Measurements from ENCODE around the gene ADAMTS7.
"Not testable (repeated sequence)": the region's sequence is repeated elsewhere in the genome, so short reads cannot be mapped to it uniquely, and the experiment has no call there.

Gene ADAMTS7

DNA sequence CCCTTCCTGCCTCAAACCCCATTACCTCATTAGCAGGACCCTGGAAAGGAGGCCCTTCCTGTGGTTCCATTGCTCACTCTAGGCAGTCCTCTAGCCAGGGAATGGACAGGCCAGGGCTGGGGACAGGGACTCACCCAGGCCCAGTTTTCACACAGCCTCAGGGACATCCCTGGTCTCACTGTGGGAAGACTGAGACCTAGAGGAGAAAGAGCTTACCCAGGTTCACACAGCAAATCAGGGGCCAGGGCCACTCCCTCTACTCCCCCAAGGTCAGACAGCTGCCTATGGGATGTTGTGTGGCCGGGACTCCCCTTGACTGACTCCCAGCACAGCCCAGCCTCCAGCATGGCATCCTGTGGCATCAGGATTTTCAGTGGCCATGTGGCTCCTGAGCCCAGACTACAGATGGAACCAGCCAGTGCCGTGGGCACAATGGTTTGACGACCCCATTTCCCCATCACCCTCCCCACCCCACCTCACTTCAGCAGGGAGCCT, 49.3 kb downstream of the ADAMTS7 start:
- DNase-seq (ENCODE audit: low read depth): no peak
- H3K4me3 ChIP-seq (ENCODE audit: low read length): no peak overlapping the region
- TF ChIP-seq, protein P1, sequence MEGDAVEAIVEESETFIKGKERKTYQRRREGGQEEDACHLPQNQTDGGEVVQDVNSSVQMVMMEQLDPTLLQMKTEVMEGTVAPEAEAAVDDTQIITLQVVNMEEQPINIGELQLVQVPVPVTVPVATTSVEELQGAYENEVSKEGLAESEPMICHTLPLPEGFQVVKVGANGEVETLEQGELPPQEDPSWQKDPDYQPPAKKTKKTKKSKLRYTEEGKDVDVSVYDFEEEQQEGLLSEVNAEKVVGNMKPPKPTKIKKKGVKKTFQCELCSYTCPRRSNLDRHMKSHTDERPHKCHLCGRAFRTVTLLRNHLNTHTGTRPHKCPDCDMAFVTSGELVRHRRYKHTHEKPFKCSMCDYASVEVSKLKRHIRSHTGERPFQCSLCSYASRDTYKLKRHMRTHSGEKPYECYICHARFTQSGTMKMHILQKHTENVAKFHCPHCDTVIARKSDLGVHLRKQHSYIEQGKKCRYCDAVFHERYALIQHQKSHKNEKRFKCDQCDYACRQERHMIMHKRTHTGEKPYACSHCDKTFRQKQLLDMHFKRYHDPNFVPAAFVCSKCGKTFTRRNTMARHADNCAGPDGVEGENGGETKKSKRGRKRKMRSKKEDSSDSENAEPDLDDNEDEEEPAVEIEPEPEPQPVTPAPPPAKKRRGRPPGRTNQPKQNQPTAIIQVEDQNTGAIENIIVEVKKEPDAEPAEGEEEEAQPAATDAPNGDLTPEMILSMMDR (conservative IDR thresholded peaks at IDR 0.05; ENCODE audit: low read length): no peak

GRCh38 chr15:78761475-78761874, 49.8 kb downstream of the ADAMTS7 start:
- DNase-seq (ENCODE audit: low read depth); H3K4me3 ChIP-seq (ENCODE audit: low read length): not testable (repeated sequence)

- no peak for DNase-seq (ENCODE audit: low read depth)
- TF ChIP-seq, protein P1 (conservative IDR thresholded peaks at IDR 0.05; ENCODE audit: low read length): no peak
- H3K4me3 ChIP-seq (ENCODE audit: low read length): no peak overlapping the region
Measured at GRCh38 chr15:78761020-78761419, 50.2 kb downstream of the ADAMTS7 start.

DNA sequence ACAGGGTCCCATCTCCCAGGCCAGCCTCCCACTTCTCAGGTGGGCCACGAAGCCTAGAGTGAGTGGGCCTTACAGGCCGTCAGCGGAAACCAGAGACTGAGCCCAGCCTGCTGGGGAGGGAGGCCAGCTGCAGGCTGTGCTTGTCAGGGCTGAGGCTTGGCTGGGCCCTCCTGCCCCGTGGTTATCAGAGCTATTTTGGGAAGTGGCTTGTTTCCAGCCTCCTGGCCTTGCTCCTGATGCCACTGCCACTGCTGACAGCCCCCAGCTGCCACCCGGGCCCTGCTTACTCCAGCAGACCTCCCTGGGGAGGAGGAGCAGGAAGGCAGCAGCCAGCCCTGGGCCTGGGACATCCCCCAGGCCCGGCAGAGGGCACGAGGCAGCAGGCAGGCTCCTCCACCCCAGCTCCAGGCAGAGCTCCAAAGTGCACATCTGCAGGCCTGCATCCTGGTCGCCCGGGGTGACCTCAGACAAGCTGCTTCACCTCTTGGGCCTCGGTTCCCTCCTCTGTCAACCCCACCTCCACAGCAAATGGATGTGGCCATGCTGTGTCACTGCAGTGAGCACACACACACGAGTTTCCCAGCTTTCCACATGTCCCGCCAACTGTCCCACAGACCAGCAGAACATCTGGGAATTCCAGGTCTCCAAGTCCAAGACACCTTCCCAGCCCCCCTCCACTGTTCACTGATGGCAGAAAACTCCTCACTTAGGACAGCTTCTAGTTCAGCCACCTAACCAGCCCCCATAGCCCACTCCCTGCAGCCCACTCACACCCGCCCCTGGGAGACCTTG, 51.0 kb downstream of the ADAMTS7 start:
- not testable (repeated sequence) for H3K4me3 ChIP-seq (ENCODE audit: low read length)
- peak; percentile 54 for DNase-seq (ENCODE audit: low read depth)

DNA sequence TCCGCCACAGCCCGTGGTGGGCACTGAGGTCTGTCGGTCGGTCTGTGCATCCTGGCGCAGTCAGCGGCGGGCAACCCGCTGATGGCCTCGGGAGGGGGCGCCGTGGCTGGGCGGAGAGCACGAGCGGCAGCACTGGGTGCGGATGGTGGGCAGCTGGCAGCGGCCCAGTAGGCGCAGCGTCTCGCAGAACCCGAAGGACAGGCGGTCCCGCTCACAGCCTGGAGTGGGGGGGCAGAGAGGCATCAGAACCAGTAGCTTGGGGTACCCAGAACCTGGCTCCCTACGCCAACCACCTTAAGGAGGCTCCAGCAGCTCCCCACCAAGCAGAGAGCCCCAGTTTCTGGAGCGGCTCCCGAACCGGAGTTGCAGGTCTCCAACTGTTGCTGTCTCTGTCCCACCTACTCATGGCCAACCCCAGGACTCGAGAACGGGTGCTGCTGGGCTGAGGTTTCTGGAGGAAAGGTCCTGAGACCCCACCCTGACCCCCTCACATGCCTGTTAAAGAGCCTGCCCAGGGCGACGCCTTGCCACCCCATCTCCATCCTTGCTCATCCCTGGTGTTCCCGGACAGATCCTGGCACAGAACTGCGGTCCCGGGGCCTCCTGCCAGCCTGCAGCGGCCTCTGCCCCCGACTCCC, 51.8 kb downstream of the ADAMTS7 start:
- not testable (repeated sequence) for H3K4me3 ChIP-seq (ENCODE audit: low read length); DNase-seq (ENCODE audit: low read depth)

GRCh38 chr15:78758486-78759200, 52.6 kb downstream of the ADAMTS7 start:
- not testable (repeated sequence) for H3K4me3 ChIP-seq (ENCODE audit: low read length); DNase-seq (ENCODE audit: low read depth)

GRCh38 chr15:78758084-78758483, 53.2 kb downstream of the ADAMTS7 start:
- H3K4me3 ChIP-seq (ENCODE audit: low read length); DNase-seq (ENCODE audit: low read depth): not testable (repeated sequence)

- DNase-seq (ENCODE audit: low read depth): no peak
- TF ChIP-seq, protein P1 (conservative IDR thresholded peaks at IDR 0.05; ENCODE audit: low read length): no peak
- no peak overlapping the region for H3K4me3 ChIP-seq (ENCODE audit: low read length)
Measured at GRCh38 chr15:78757636-78757905, 53.7 kb downstream of the ADAMTS7 start.

DNA sequence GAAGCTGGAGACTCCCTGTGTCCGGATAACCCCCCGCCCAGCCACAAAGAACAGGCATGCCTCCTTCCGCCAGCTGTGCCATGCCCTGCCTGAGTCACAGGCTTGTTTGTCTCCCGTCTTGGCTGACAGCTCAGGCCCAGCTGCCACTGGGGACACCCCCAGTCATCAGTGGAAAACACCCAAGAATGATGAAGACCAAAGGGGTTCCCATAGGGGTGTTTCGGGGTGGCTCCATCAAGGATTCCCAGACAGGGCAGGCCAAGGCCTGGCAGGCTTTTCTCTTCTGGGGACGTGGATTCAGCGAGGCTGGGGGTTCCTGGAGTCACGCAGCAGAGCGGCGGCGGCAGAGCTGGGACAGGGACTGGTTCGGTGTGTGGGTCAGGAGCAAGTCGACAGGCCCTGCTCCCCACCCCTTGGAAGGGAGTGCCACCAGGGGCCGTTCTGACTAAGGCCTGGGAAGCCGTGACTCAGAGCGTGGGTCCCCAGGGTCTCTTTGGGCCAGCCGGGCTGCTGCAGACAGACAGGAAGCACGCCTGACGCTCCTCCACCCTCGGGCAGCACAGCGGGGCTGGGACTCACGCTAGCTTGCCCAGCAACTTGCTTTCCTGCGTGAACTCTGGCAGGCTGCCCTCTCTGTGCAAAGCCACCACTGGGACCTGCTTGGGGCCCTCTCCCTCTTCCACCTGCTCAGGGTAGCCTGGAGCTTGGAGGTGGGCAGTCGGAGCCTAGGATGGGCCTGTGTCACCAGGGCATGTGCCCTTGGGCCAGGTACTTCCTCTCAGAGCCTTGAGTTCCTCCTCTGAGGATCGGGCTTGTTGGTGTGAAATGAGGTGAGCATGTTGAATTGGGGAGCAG, 54.3 kb downstream of the ADAMTS7 start:
- DNase-seq (ENCODE audit: low read depth): peak; percentile 61
- H3K4me3 ChIP-seq (ENCODE audit: low read length): not testable (repeated sequence)

All from AG10803 (cell line).